ENCODE results near the gene FANCF.

Gene FANCF

DNA sequence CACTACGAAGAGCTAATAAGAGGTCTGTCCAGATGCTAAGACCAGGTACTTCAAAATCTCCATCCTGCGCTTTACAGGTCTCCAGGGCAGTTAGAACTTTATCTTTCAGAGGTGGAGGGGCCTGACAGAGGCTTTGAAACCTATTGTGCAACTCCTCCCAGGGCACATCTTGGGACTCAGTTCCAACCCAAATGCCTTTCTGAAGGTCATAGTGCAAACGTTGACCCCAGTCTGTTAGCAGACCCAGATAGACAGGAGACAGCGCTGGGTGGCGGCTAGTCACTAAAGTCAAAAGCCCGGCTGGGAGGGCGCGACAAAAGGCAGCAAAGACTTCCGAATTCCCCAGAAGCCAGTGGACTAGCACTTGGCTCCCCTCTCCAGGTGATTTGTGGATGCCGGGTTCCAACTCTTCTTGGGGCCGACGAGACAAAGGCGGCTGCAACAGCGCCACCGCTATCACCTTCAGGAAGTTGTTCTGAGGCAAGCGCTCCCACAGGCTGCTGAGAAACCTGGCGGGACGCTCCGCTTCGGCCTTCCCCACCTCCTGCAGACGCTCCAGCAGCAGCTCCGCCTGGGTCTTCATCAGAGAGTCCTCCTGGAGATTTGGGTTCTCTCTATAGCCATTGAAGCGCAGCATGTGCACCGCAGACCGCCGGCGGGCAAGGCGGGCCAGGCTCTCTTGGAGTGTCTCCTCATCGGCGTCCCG lies 728 bp downstream of the FANCF start:
- DNase-seq (ENCODE audit: low spot score) = no peak

DNA sequence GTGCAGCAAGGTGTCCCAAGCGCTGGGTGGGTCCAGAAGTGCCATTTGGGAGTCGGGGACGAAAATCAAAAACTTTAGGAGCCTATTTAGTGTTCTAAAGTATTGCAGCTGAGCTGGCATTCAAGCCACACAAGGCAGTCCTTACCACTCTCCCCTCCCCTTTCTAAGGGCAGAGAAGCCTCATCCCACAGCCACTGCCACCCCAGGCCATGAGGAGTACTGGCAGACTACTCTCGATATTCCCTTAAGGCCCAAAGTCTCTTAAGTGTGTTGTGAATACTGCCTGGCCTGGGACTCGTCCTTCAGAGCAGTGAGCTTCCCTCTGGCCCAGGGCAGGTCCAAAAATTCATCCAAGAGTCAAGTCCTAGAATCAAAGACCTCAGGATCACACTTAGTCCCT lies 7.8 kb downstream of the FANCF start:
- DNase-seq (ENCODE audit: low spot score) = no peak

DNA sequence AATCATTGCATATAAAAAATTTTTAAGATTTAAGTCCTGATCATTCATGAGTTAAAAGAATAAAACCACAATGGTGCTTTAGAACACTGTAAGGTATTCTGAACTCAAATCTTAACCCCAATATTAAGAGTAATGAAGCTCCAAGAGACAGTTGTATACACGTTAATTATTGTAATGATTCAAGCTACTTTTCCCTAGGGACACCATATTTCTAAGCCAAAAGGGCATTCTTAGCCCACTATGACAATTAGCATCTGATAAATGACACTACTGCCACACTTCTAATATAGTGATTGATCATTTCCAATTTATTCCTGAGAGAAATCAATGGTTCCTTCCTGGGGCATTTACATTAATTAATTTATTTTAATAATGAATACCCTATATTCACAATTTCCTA lies 21.7 kb downstream of the FANCF start:
- no peak for DNase-seq (ENCODE audit: low spot score)

DNA sequence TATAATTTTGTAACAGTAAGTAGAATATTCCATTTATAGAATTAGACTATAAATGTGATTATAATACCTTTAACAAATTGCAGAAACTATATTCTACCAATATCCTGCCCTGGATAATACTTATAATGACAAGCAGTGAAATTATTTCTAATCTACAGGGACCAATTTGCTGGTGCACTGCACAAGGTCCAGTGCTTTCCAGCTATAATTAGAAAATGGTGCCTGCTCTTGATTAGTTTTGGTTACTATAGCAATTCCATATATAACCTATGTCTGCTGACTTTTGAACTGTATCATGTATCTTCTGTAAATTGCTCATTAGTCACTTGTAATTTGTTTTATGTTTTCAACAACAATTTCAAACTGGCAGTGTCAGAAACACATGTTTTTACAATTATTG lies 23.1 kb downstream of the FANCF start:
- DNase-seq (ENCODE audit: low spot score) = no peak

DNA sequence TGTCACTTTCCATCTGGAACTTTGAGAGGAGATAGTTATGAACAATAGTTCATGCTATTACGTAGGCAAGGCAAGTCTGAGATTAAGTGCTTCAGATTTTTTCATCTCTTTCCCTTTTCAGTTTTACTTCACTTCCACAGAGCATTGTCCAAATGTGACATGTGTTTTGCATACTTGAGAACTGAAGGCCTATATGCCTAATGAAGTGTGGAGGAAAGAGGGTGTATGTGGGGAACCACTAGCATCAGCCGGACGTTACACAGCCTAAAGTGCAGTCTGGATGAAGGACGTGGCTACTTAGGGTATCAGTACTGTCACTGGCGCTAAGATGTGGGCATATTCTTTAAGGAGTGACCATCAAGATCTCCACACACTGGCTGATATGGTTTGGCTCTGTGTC lies 26.2 kb downstream of the FANCF start:
- DNase-seq (ENCODE audit: low spot score) = no peak

DNA sequence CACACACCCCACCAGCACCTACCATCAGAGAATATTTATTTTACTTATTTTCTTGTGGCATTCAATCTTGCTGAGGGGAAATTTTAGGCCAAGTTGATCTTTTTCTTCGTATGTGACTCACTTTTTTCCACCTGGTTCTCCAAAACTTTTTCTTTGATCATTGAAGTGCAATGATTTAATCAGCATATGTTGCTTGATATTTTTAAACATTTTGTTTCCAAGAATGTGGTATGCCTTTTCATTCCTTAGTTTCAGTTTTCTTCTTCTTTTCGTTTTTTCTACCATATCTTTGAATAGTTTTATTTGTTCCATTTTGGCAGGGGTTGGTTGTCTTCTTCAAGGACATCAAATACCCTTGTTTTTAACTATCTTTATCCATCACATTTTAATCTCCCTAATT lies 28.6 kb downstream of the FANCF start:
- no peak for DNase-seq (ENCODE audit: low spot score)

DNA sequence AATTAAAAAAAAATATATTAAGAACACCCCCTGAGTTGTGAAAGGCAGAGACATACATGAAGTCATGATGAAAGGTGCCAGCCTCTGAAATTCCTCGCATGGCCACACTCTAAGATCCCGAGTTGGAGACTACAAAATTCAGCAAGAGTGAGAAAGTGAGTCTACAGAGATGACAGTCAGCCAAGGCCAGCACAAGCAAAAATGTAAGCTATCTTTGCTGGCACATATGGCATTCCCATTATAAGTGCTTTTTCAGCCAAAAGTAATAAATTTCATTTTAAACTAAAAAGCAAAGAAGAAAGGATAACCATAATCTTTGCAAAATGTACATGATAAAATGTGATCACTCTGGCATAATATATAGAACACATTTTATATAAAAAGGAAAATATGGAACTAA lies 40.6 kb downstream of the FANCF start:
- DNase-seq (ENCODE audit: low spot score) = no peak

DNA sequence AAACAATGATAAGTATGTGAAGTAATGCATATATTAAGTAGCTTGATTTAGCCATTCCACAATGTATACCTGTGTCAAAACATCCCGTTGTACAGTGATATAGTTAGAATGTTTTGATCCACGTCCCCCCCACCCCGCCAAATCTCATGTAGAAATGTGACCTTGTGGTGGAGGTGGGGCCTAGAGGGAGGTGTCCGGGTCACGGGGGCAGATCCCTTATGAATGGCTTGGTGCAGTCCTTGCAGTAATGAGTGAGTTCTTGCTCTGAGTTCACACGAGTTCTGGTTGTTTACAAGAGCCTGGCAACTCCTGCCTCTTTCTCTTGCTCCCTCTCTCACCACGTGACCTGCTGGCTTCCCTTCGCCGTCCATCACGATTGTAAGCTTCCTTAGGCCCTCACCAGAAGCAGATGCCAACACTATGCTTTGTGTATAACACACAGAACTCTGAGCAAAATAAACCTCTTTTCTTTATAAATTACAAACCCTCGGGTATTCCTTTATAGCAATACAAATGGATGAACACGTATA lies 41.6 kb downstream of the FANCF start:
- no peak for DNase-seq (ENCODE audit: low spot score)

DNA sequence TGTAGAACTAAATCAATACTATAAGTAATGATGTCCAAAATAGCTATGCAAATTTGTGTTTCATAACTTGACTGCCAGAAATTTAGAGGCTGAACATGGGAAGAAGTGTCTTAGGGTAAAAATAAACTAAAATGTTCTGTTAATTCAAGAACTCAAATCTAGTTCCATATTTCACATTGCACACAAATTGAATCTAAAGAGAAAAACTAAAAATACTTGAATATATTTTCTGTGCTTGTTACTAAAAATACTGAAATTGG lies 43.5 kb downstream of the FANCF start:
- DNase-seq (ENCODE audit: low spot score) = no peak

DNA sequence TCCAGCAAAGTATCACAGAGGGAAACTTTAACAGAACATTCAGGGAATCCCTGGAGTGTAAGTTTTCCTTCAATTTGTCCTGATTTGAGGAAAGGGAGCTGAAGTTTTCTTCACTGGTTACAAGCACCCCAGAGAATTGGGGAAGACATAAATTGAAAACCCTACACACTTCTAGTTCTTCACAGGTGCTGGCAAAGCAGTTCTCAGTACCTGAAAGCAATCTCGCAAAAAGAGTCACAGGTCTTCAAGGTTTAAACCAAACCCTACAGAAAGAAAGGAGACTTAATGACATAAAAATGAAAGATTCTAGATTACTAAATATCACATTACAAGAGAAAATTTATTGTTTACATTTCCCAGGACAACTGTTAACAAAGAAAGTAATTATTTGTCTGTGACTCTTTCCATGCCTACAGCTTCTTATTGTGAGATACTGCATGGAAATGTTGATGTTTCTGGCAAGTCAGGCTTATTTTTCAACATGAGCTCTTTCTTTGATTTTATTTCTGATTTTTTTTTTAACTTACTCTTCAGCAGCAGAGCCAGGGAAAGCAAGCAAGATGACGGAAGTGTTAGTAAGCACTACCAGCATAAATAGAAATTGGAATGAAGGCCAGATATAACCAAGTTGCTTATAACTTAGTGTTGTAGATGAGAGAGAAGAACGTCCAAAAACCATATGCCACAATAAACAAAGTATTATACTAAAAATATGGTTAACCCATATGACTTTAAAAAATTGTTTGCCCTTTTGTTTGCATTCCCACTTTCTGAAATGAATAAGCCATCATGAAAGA lies 44.1 kb downstream of the FANCF start:
- no peak for DNase-seq (ENCODE audit: low spot score)

DNA sequence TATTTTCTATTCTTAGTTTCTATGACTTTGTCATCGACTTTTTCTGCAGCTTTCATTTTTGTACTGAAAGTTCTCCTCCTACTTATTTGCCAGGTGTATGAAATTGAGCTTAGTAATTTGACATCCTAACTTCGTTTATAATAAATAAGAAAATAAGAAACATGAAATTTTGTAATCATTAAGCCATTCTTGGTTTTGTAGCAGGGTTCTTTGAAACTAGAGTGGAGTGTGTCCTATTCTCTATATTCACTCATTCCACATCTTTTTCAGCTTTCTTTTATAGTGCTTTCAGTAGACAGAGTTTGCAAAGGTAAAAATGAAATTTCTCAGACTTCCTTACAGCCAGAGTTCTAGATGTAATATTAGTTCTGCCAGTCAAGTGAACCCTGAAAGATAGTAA lies 47.8 kb downstream of the FANCF start:
- DNase-seq (ENCODE audit: low spot score) = no peak
